ENCODE data around the gene DNHD1.

The DNHD1 gene

GRCh38 chr11:6473451-6474412 lies 23.3 kb upstream of the DNHD1 start, which contains the start of gene TRIM3:
TRIM3 (minus strand) TSS chr11:6473941; CDS start chr11:6465695, 8,246 bp downstream.
- H3K4me1 Mint-ChIP-seq = peaks cover 30% of the 10 kb centered on the region
- H3K36me3 Mint-ChIP-seq = peaks cover 1% of the 10 kb centered on the region
- H3K4me3 Mint-ChIP-seq = peak within 1 kb of the TSS; percentile 86
- no peaks in the 10 kb centered on the region for H3K27me3 Mint-ChIP-seq
- H3K9me3 Mint-ChIP-seq = no peaks in the 10 kb centered on the region
- peak within 1 kb of the TSS; percentile 53 for H3K27ac Mint-ChIP-seq

GRCh38 chr11:6474413-6474792 lies 22.7 kb upstream of the DNHD1 start:
- peak overlapping the region; percentile 81 for H3K4me3 Mint-ChIP-seq
- H3K9me3 Mint-ChIP-seq = no peaks in the 10 kb centered on the region
- H3K27ac Mint-ChIP-seq = peak overlapping the region; percentile 53
- peaks cover 34% of the 10 kb centered on the region for H3K4me1 Mint-ChIP-seq
- H3K36me3 Mint-ChIP-seq = peaks cover 1% of the 10 kb centered on the region
- no peaks in the 10 kb centered on the region for H3K27me3 Mint-ChIP-seq

GRCh38 chr11:6474806-6475500 lies 22.1 kb upstream of the DNHD1 start:
- H3K27ac Mint-ChIP-seq = peak overlapping the region; percentile 20
- no peaks in the 10 kb centered on the region for H3K9me3 Mint-ChIP-seq
- H3K27me3 Mint-ChIP-seq = no peaks in the 10 kb centered on the region
- H3K4me1 Mint-ChIP-seq = peaks cover 39% of the 10 kb centered on the region
- H3K36me3 Mint-ChIP-seq = peaks cover 3% of the 10 kb centered on the region
- H3K4me3 Mint-ChIP-seq = peak overlapping the region; percentile 81

GRCh38 chr11:6475936-6476335 lies 21.1 kb upstream of the DNHD1 start:
- Mint-ChIP-seq H3K27ac (peak overlapping the region; percentile 83), H3K4me3 (no peak overlapping the region)

GRCh38 chr11:6476571-6476970 lies 20.5 kb upstream of the DNHD1 start:
- Mint-ChIP-seq H3K36me3 (peaks cover 4% of the 10 kb centered on the region), H3K9me3 (no peaks in the 10 kb centered on the region), H3K4me3 (no peak overlapping the region), H3K27me3 (no peaks in the 10 kb centered on the region), H3K4me1 (peaks cover 46% of the 10 kb centered on the region), H3K27ac (no peak overlapping the region)

More at GRCh38 chr11:6475936-6476335, 21.1 kb upstream of the DNHD1 start:
- Mint-ChIP-seq H3K27me3 (no peaks in the 10 kb centered on the region), H3K9me3 (no peaks in the 10 kb centered on the region), H3K36me3 (peaks cover 4% of the 10 kb centered on the region), H3K4me1 (peaks cover 48% of the 10 kb centered on the region)

GRCh38 chr11:6480299-6480914 lies 16.7 kb upstream of the DNHD1 start:
- peaks cover 36% of the 10 kb centered on the region for H3K4me1 Mint-ChIP-seq

GRCh38 chr11:6481012-6481923 lies 15.8 kb upstream of the DNHD1 start, which contains the start of the genes ARFIP2 and TIMM10B:
ARFIP2 (minus strand) TSS chr11:6481331; CDS start chr11:6480421, 910 bp downstream.
TIMM10B (plus strand) TSS chr11:6481501; CDS start chr11:6481517, 16 bp downstream.
- H3K27me3 Mint-ChIP-seq = no peaks in the 10 kb centered on the region
- peak within 1 kb of the TSS; percentile 88 for H3K4me3 Mint-ChIP-seq
- no peaks in the 10 kb centered on the region for H3K9me3 Mint-ChIP-seq
- peaks cover 34% of the 10 kb centered on the region for H3K4me1 Mint-ChIP-seq
- peak within 1 kb of the TSS; percentile 89 for H3K27ac Mint-ChIP-seq
- peaks cover 13% of the 10 kb centered on the region for H3K36me3 Mint-ChIP-seq

More at GRCh38 chr11:6480299-6480914, 16.7 kb upstream of the DNHD1 start:
- Mint-ChIP-seq H3K27ac (peak overlapping the region; percentile 89), H3K4me3 (peak overlapping the region; percentile 88), H3K27me3 (no peaks in the 10 kb centered on the region), H3K36me3 (peaks cover 13% of the 10 kb centered on the region), H3K9me3 (no peaks in the 10 kb centered on the region)

GRCh38 chr11:6481924-6482275 lies 15.2 kb upstream of the DNHD1 start:
- H3K4me1 Mint-ChIP-seq = peaks cover 34% of the 10 kb centered on the region
- peak overlapping the region; percentile 88 for H3K4me3 Mint-ChIP-seq
- H3K9me3 Mint-ChIP-seq = no peaks in the 10 kb centered on the region
- H3K36me3 Mint-ChIP-seq = peaks cover 13% of the 10 kb centered on the region
- no peaks in the 10 kb centered on the region for H3K27me3 Mint-ChIP-seq
- H3K27ac Mint-ChIP-seq = peak overlapping the region; percentile 48

GRCh38 chr11:6482441-6482840 lies 14.6 kb upstream of the DNHD1 start:
- H3K27ac Mint-ChIP-seq = peak overlapping the region; percentile 76
- H3K4me1 Mint-ChIP-seq = peaks cover 34% of the 10 kb centered on the region
- peak overlapping the region; percentile 88 for H3K4me3 Mint-ChIP-seq
- peaks cover 13% of the 10 kb centered on the region for H3K36me3 Mint-ChIP-seq
- H3K9me3 Mint-ChIP-seq = no peaks in the 10 kb centered on the region
- H3K27me3 Mint-ChIP-seq = no peaks in the 10 kb centered on the region

- Mint-ChIP-seq H3K27me3 (no peaks in the 10 kb centered on the region), H3K4me3 (peak overlapping the region; percentile 88), H3K27ac (peak overlapping the region; percentile 76), H3K4me1 (peaks cover 34% of the 10 kb centered on the region), H3K36me3 (peaks cover 12% of the 10 kb centered on the region), H3K9me3 (no peaks in the 10 kb centered on the region)
These were observed 14.1 kb upstream of the DNHD1 start for GRCh38 chr11:6483015-6483414.

- Mint-ChIP-seq H3K36me3 (peaks cover 13% of the 10 kb centered on the region), H3K27ac (no peak overlapping the region)
These were observed 11.4 kb upstream of the DNHD1 start for GRCh38 chr11:6485661-6486060.

GRCh38 chr11:6486256-6486655 lies 10.8 kb upstream of the DNHD1 start:
- Mint-ChIP-seq H3K27ac (no peak overlapping the region), H3K9me3 (no peaks in the 10 kb centered on the region), H3K36me3 (peaks cover 13% of the 10 kb centered on the region), H3K4me3 (no peak overlapping the region), H3K27me3 (no peaks in the 10 kb centered on the region), H3K4me1 (peaks cover 30% of the 10 kb centered on the region)

More at GRCh38 chr11:6485661-6486060, 11.4 kb upstream of the DNHD1 start:
- no peaks in the 10 kb centered on the region for H3K27me3 Mint-ChIP-seq
- no peaks in the 10 kb centered on the region for H3K9me3 Mint-ChIP-seq
- H3K4me1 Mint-ChIP-seq = peaks cover 33% of the 10 kb centered on the region
- H3K4me3 Mint-ChIP-seq = no peak overlapping the region

GRCh38 chr11:6486938-6487337 lies 10.1 kb upstream of the DNHD1 start:
- Mint-ChIP-seq H3K4me3 (no peak overlapping the region), H3K4me1 (peaks cover 30% of the 10 kb centered on the region), H3K9me3 (no peaks in the 10 kb centered on the region), H3K27me3 (no peaks in the 10 kb centered on the region), H3K36me3 (peaks cover 15% of the 10 kb centered on the region), H3K27ac (no peak overlapping the region)

- Mint-ChIP-seq H3K27me3 (no peaks in the 10 kb centered on the region), H3K36me3 (peaks cover 8% of the 10 kb centered on the region), H3K4me3 (no peak overlapping the region), H3K4me1 (peaks cover 29% of the 10 kb centered on the region), H3K27ac (no peak overlapping the region), H3K9me3 (no peaks in the 10 kb centered on the region)
These were observed 8.7 kb upstream of the DNHD1 start for GRCh38 chr11:6488342-6488741.
